ENCODE results near the gene ZGPAT.

ZGPAT gene

DNA sequence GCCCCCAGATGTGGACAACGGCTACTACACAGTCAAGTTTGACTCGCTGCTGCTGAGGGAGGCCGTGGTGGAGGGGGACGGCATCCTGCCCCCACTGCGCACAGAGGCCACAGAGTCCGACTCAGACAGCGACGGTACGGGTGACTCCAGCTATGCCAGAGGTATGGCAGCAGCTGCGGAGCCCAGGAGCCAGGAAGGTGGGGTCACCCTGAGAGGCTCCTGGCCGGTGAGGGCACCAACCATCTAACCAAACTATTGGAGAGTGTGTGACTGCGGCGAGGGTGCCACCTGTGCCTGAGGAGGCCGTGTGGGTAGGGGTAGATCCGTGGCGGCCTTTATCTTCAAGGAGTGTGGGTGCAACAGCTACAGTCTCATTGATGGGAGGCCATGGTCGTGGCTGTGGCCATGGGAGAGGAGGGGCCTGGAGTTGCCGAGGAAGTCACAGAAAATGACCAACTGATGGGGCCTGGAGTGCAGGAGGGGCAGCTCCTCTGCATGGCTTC lies 25.8 kb downstream of the ZGPAT start:
- Histone ChIP-seq H3K36me3 (ENCODE audit: control insufficient read depth, low read length) (peaks cover 51% of the 10 kb centered on the region), H3K27me3 (ENCODE audit: control insufficient read depth, low read length) (no peaks in the 10 kb centered on the region), H3F3A (ENCODE audit: control insufficient read depth, insufficient read depth) (peaks cover 10% of the 10 kb centered on the region; the same call in 1 of the 2 replicates), H3K27ac (ENCODE audit: low read depth, low read length) (no peak overlapping the region), H3K9me2 (replicated peaks; ENCODE audit: control insufficient read depth, low read length) (no peaks in the 10 kb centered on the region), H3K4me3 (ENCODE audit: low read length) (no peak overlapping the region), H3K9me3 (ENCODE audit: control insufficient read depth, insufficient read depth, low read length) (no peaks in the 10 kb centered on the region; the same call in 1 of the 2 replicates), H3K4me1 (ENCODE audit: control insufficient read depth, low read length) (peaks cover 50% of the 10 kb centered on the region), H3K79me2 (ENCODE audit: control insufficient read depth, low read length) (peaks cover 29% of the 10 kb centered on the region), H4K20me1 (ENCODE audit: control insufficient read depth, insufficient read depth, low read depth, low read length) (no peaks in the 10 kb centered on the region), H3K4me2 (ENCODE audit: low read length) (no peak overlapping the region)
- TF ChIP-seq EZH2phosphoT487 (IDR thresholded peaks at IDR 0.05; ENCODE audit: borderline replicate concordance, low read length) (no peak), CTCF (IDR thresholded peaks at IDR 0.05; ENCODE audit: low read depth, low read length, poor library complexity, severe bottlenecking) (no peak)

DNA sequence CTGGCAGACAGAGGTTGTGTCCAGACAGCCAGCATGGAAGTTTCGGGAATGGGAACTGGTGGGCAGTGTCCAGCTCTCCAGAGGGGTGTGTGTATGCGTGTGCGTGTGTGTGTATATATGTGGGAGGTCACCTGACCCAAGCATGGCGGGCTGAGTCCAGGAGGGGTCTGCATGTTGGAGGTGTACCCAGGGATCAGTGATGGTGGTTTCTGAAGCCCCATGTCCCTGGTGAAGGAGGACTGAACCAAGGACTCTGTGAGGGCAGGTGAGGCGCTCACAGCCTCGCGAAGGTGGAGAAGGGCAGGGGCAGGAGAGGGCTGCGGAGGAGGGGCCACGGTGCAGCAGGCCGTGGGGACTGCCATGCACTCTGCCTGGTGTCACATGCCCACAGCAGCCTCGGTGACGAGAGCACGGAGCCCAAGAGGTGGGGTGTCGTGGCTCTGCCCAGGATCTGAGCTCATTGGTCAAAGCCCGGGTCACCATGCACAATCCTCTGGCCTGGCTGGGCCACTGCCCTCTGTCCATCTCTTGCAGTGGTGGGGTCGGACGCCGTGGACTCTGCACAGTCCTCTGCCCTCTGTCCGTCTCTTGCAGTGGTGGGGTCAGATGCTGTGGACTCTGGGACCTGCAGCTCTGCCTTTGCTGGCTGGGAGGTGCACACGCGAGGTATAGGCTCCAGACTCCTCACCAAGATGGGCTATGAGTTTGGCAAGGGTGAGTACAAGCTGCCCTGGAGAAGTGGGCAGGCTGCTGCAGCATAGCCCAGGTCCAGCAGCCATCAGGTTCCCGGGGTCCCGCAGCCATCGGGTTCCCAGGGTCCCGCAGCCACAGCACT lies 26.5 kb downstream of the ZGPAT start:
- Histone ChIP-seq H3K9me3 (ENCODE audit: control insufficient read depth, insufficient read depth, low read length) (no peaks in the 10 kb centered on the region; the same call in 1 of the 2 replicates), H3K4me3 (ENCODE audit: low read length) (no peak overlapping the region), H3K4me1 (ENCODE audit: control insufficient read depth, low read length) (peaks cover 54% of the 10 kb centered on the region), H3K4me2 (ENCODE audit: low read length) (no peak overlapping the region), H3K27ac (ENCODE audit: low read depth, low read length) (no peak overlapping the region), H3K9me2 (replicated peaks; ENCODE audit: control insufficient read depth, low read length) (no peaks in the 10 kb centered on the region), H4K20me1 (ENCODE audit: control insufficient read depth, insufficient read depth, low read depth, low read length) (no peaks in the 10 kb centered on the region), H3F3A (ENCODE audit: control insufficient read depth, insufficient read depth) (peaks cover 7% of the 10 kb centered on the region; the same call in 1 of the 2 replicates), H3K36me3 (ENCODE audit: control insufficient read depth, low read length) (peaks cover 49% of the 10 kb centered on the region), H3K79me2 (ENCODE audit: control insufficient read depth, low read length) (peaks cover 29% of the 10 kb centered on the region), H3K27me3 (ENCODE audit: control insufficient read depth, low read length) (no peaks in the 10 kb centered on the region)
- TF ChIP-seq CTCF (IDR thresholded peaks at IDR 0.05; ENCODE audit: low read depth, low read length, poor library complexity, severe bottlenecking) (no peak), EZH2phosphoT487 (IDR thresholded peaks at IDR 0.05; ENCODE audit: borderline replicate concordance, low read length) (no peak)

GRCh38 chr20:63734946-63735858 lies 27.4 kb downstream of the ZGPAT start:
- TF ChIP-seq EZH2phosphoT487 (IDR thresholded peaks at IDR 0.05; ENCODE audit: borderline replicate concordance, low read length) (no peak), CTCF (IDR thresholded peaks at IDR 0.05; ENCODE audit: low read depth, low read length, poor library complexity, severe bottlenecking) (no peak)
- H3F3A ChIP-seq (ENCODE audit: control insufficient read depth, insufficient read depth): peaks cover 7% of the 10 kb centered on the region; the same call in 1 of the 2 replicates
- H3K9me3 ChIP-seq (ENCODE audit: control insufficient read depth, insufficient read depth, low read length): no peaks in the 10 kb centered on the region; the same call in 1 of the 2 replicates
- no peaks in the 10 kb centered on the region for H4K20me1 ChIP-seq (ENCODE audit: control insufficient read depth, insufficient read depth, low read depth, low read length)
- no peak overlapping the region for H3K27ac ChIP-seq (ENCODE audit: low read depth, low read length)
- H3K9me2 ChIP-seq (replicated peaks; ENCODE audit: control insufficient read depth, low read length): no peaks in the 10 kb centered on the region
- no peak overlapping the region for H3K4me2 ChIP-seq (ENCODE audit: low read length)
- peaks cover 41% of the 10 kb centered on the region for H3K36me3 ChIP-seq (ENCODE audit: control insufficient read depth, low read length)
- peaks cover 46% of the 10 kb centered on the region for H3K4me1 ChIP-seq (ENCODE audit: control insufficient read depth, low read length)
- peaks cover 24% of the 10 kb centered on the region for H3K79me2 ChIP-seq (ENCODE audit: control insufficient read depth, low read length)
- no peak overlapping the region for H3K4me3 ChIP-seq (ENCODE audit: low read length)
- H3K27me3 ChIP-seq (ENCODE audit: control insufficient read depth, low read length): no peaks in the 10 kb centered on the region

Data from DOHH2 (cell line).